ENCODE results near the gene COPZ1. TPM values are rescaled to one million over a fixed set of nuclear protein-coding genes. Genes with fewer than 3 reads are reported as not detected.
A peak's percentile ranks its signal among the peaks of the same experiment; 100 is the strongest.

COPZ1 gene
- total and polyA plus RNA-seq, 9 of the 15 experiments (the other 6 are each of a cell fraction or from before 2014, with no cell fraction given), result 137 to 487 (median 233) TPM

DNA sequence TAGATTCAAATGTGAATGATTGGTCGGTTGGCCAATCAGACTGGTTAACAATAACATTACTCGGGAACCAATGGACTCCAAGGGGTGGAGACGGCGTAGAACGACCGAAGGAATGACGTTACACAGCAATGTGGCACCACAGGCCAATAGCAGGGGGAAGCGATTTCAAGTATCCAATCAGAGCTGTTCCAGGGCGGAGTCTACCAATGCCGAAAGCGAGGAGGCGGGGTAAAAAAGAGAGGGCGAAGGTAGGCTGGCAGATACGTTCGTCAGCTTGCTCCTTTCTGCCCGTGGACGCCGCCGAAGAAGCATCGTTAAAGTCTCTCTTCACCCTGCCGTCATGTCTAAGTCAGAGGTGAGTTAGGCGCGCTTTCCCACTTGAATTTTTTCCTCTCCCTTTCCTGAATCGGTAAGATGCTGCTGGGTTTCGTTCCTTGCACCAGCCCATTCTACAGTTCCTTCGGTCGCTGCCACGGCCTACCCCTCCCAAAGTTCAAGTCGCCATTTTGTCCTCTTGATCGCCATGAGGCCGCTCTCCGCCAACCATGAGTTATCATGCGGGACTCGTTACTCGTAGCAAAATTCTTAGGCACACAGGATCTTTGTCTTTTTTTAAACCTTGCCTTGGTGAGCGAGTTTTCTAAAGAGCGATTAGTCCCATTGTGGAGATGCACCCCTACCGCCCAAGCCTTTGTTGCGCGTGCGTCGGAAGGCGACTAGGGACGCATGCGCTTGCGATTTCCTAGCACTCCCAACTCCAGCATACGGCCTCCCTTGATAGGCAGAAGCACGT lies 44.3 kb upstream of the COPZ1 start, which contains the start of gene HNRNPA1 (continued):
- TF ChIP-seq BCLAF1 (IDR thresholded peaks at IDR 0.05; ENCODE audit: borderline replicate concordance in 1 of 2, control insufficient read depth in 1 of 2, low read depth in 2 of 2, low read length in 1 of 2) (peak in 1 of 2 experiments; percentile 46; a peak in 1 of 4 replicates), NONO (IDR thresholded peaks at IDR 0.05; ENCODE audit: low read depth in 2 of 2, low read length in 1 of 2) (0 out of 4 replicates have a peak, but pooled peaks have one; percentile 26 to 55), ZSCAN29 (IDR thresholded peaks at IDR 0.05) (no peak), ESRRA (IDR thresholded peaks at IDR 0.05; ENCODE audit: borderline replicate concordance, low read depth) (0 out of 2 replicates have a peak, but pooled peaks have one; percentile 22), ILK (tag; IDR thresholded peaks at IDR 0.05; ENCODE audit: borderline replicate concordance, low read depth) (no peak), NCOR1 (IDR thresholded peaks at IDR 0.05) (peak; percentile 26), KAT2B (IDR thresholded peaks at IDR 0.05; ENCODE audit: low read depth, low read length) (no peak), GATA2 (CRISPR knock-in tag; IDR thresholded peaks at IDR 0.05) (no peak), PURB (CRISPR knock-in tag; IDR thresholded peaks at IDR 0.05; ENCODE audit: low read depth) (no peak), PTBP1 (IDR thresholded peaks at IDR 0.05; ENCODE audit: low read depth, low read length) (peak; percentile 85; the same call in 1 of the 2 replicates), SMAD3 (CRISPR knock-in tag; conservative IDR thresholded peaks at IDR 0.05) (no peak), EGR1 (conservative IDR thresholded peaks at IDR 0.05) (no peak), MYC (IDR thresholded peaks at IDR 0.05; ENCODE audit: low read depth, low read length) (peak; percentile 98), MYC (CRISPR knock-in tag; IDR thresholded peaks at IDR 0.05; ENCODE audit: borderline replicate concordance, low read depth) (peak; percentile 98), MEF2D (tag; conservative IDR thresholded peaks at IDR 0.05; ENCODE audit: low read depth) (no peak), XRCC4 (IDR thresholded peaks at IDR 0.05; ENCODE audit: extremely low read depth, insufficient read depth, insufficient read length) (no peak), SREBF1 (IDR thresholded peaks at IDR 0.05; ENCODE audit: borderline replicate concordance, low read depth, low read length) (no peak), RB1 (IDR thresholded peaks at IDR 0.05; ENCODE audit: low read depth) (peak; percentile 83), ZC3H11A (IDR thresholded peaks at IDR 0.05; ENCODE audit: low read depth, low read length) (no peak), JUND (IDR thresholded peaks at IDR 0.05; ENCODE audit: borderline replicate concordance, low read depth, low read length) (peak; percentile 10; the same call in 1 of the 2 replicates), JUND (tag; IDR thresholded peaks at IDR 0.05; ENCODE audit: borderline replicate concordance, low read depth, low read length) (no peak; the same call in 2 of the 3 replicates), RBBP5 (IDR thresholded peaks at IDR 0.05; ENCODE audit: borderline replicate concordance, insufficient read depth, low read length, poor library complexity, severe bottlenecking) (peak; percentile 71), TAF7 (tag; IDR thresholded peaks at IDR 0.05) (peak; percentile 99)
- TF ChIP-seq, protein P1, sequence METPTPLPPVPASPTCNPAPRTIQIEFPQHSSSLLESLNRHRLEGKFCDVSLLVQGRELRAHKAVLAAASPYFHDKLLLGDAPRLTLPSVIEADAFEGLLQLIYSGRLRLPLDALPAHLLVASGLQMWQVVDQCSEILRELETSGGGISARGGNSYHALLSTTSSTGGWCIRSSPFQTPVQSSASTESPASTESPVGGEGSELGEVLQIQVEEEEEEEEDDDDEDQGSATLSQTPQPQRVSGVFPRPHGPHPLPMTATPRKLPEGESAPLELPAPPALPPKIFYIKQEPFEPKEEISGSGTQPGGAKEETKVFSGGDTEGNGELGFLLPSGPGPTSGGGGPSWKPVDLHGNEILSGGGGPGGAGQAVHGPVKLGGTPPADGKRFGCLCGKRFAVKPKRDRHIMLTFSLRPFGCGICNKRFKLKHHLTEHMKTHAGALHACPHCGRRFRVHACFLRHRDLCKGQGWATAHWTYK (CRISPR knock-in tag; IDR thresholded peaks at IDR 0.05), result peak; percentile 60
